ENCODE results near the gene PPAT.

PPAT gene

GRCh38 chr4:56406151-56406550 is 29.3 kb downstream of the PPAT start:
- H3K36me3 ChIP-seq (ENCODE audit: insufficient read depth, low read length): peaks cover 62% of the 10 kb centered on the region
- H3K79me2 ChIP-seq (ENCODE audit: insufficient read depth, low read length): peaks cover 28% of the 10 kb centered on the region; the same call in 1 of the 2 replicates
- no peak for TF ChIP-seq CTCF (conservative IDR thresholded peaks at IDR 0.05; ENCODE audit: low read length)
- TF ChIP-seq EZH2phosphoT487 (IDR thresholded peaks at IDR 0.05; ENCODE audit: borderline replicate concordance): no peak
- no peaks in the 10 kb centered on the region for H3F3A ChIP-seq (ENCODE audit: low read depth)
- peaks cover 10% of the 10 kb centered on the region for H3K4me1 ChIP-seq (ENCODE audit: insufficient read depth, low read length, poor library complexity, severe bottlenecking)
- no peak overlapping the region for H3K9ac ChIP-seq (ENCODE audit: low read depth, low read length, poor library complexity, severe bottlenecking)
- no peak overlapping the region for H2AFZ ChIP-seq (ENCODE audit: low read length)
- H3K9me3 ChIP-seq (ENCODE audit: insufficient read depth, low read depth, low read length): no peaks in the 10 kb centered on the region
- no peak overlapping the region for H3K4me3 ChIP-seq (ENCODE audit: low read length, poor library complexity, severe bottlenecking)
- no peak overlapping the region for H3K4me2 ChIP-seq (ENCODE audit: low read depth, low read length, poor library complexity, severe bottlenecking)
- H4K20me1 ChIP-seq (ENCODE audit: insufficient read depth, low read length, poor library complexity, severe bottlenecking): peaks cover 13% of the 10 kb centered on the region
- H3K27me3 ChIP-seq (ENCODE audit: insufficient read depth, low read length, poor library complexity, severe bottlenecking): no peaks in the 10 kb centered on the region
- no peaks in the 10 kb centered on the region for H3K9me2 ChIP-seq (replicated peaks; ENCODE audit: low read depth, low read length)

- H4K20me1 ChIP-seq (ENCODE audit: insufficient read depth, low read length, poor library complexity, severe bottlenecking): peaks cover 12% of the 10 kb centered on the region
- no peaks in the 10 kb centered on the region for H3K9me3 ChIP-seq (ENCODE audit: insufficient read depth, low read depth, low read length)
- no peak overlapping the region for H3K4me3 ChIP-seq (ENCODE audit: low read length, poor library complexity, severe bottlenecking)
- H3K79me2 ChIP-seq (ENCODE audit: insufficient read depth, low read length): peaks cover 17% of the 10 kb centered on the region; the same call in 1 of the 2 replicates
- H3F3A ChIP-seq (ENCODE audit: low read depth): no peaks in the 10 kb centered on the region
- no peak overlapping the region for H2AFZ ChIP-seq (ENCODE audit: low read length)
- TF ChIP-seq EZH2phosphoT487 (IDR thresholded peaks at IDR 0.05; ENCODE audit: borderline replicate concordance) (no peak), CTCF (conservative IDR thresholded peaks at IDR 0.05; ENCODE audit: low read length) (no peak)
- peaks cover 7% of the 10 kb centered on the region for H3K4me1 ChIP-seq (ENCODE audit: insufficient read depth, low read length, poor library complexity, severe bottlenecking)
- H3K9me2 ChIP-seq (replicated peaks; ENCODE audit: low read depth, low read length): no peaks in the 10 kb centered on the region
- peaks cover 73% of the 10 kb centered on the region for H3K36me3 ChIP-seq (ENCODE audit: insufficient read depth, low read length)
- no peak overlapping the region for H3K4me2 ChIP-seq (ENCODE audit: low read depth, low read length, poor library complexity, severe bottlenecking)
- H3K9ac ChIP-seq (ENCODE audit: low read depth, low read length, poor library complexity, severe bottlenecking): no peak overlapping the region
- no peaks in the 10 kb centered on the region for H3K27me3 ChIP-seq (ENCODE audit: insufficient read depth, low read length, poor library complexity, severe bottlenecking)
Measured at GRCh38 chr4:56405016-56405415, 30.4 kb downstream of the PPAT start.

- TF ChIP-seq CTCF (conservative IDR thresholded peaks at IDR 0.05; ENCODE audit: low read length) (no peak), EZH2phosphoT487 (IDR thresholded peaks at IDR 0.05; ENCODE audit: borderline replicate concordance) (no peak)
- no peaks in the 10 kb centered on the region for H3K9me3 ChIP-seq (ENCODE audit: insufficient read depth, low read depth, low read length)
- H3K4me1 ChIP-seq (ENCODE audit: insufficient read depth, low read length, poor library complexity, severe bottlenecking): no peaks in the 10 kb centered on the region
- H3K79me2 ChIP-seq (ENCODE audit: insufficient read depth, low read length): no peaks in the 10 kb centered on the region
- H3K9ac ChIP-seq (ENCODE audit: low read depth, low read length, poor library complexity, severe bottlenecking): no peak overlapping the region
- no peak overlapping the region for H3K4me2 ChIP-seq (ENCODE audit: low read depth, low read length, poor library complexity, severe bottlenecking)
- H4K20me1 ChIP-seq (ENCODE audit: insufficient read depth, low read length, poor library complexity, severe bottlenecking): no peaks in the 10 kb centered on the region
- no peak overlapping the region for H2AFZ ChIP-seq (ENCODE audit: low read length)
- H3K27me3 ChIP-seq (ENCODE audit: insufficient read depth, low read length, poor library complexity, severe bottlenecking): no peaks in the 10 kb centered on the region
- no peaks in the 10 kb centered on the region for H3F3A ChIP-seq (ENCODE audit: low read depth)
- H3K9me2 ChIP-seq (replicated peaks; ENCODE audit: low read depth, low read length): no peaks in the 10 kb centered on the region
- peaks cover 78% of the 10 kb centered on the region; the same call in 1 of the 2 replicates for H3K36me3 ChIP-seq (ENCODE audit: insufficient read depth, low read length)
- H3K4me3 ChIP-seq (ENCODE audit: low read length, poor library complexity, severe bottlenecking): no peak overlapping the region
Measured at GRCh38 chr4:56400560-56400959, 34.9 kb downstream of the PPAT start.
